ENCODE results near the gene C9orf72.

The C9orf72 gene

GRCh38 chr9:27535701-27536118, 37.6 kb downstream of the C9orf72 start:
- CTCF ChIA-PET = interaction anchor here (2.0 to 2.4 kb wide), 2 partner anchors 12 to 202 kb away, joined by 5 to 12 read pairs; no protein-coding TSS in a partner anchor
- POLR2A ChIA-PET = interaction anchor here (1.3 kb wide), 1 partner anchor 8 kb away, joined by 3 read pairs; no protein-coding TSS in a partner anchor
- H3K4me3 ChIP-seq (ENCODE audit: low read depth, low read length) = no peak overlapping the region
- TF ChIP-seq, protein P1, sequence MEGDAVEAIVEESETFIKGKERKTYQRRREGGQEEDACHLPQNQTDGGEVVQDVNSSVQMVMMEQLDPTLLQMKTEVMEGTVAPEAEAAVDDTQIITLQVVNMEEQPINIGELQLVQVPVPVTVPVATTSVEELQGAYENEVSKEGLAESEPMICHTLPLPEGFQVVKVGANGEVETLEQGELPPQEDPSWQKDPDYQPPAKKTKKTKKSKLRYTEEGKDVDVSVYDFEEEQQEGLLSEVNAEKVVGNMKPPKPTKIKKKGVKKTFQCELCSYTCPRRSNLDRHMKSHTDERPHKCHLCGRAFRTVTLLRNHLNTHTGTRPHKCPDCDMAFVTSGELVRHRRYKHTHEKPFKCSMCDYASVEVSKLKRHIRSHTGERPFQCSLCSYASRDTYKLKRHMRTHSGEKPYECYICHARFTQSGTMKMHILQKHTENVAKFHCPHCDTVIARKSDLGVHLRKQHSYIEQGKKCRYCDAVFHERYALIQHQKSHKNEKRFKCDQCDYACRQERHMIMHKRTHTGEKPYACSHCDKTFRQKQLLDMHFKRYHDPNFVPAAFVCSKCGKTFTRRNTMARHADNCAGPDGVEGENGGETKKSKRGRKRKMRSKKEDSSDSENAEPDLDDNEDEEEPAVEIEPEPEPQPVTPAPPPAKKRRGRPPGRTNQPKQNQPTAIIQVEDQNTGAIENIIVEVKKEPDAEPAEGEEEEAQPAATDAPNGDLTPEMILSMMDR (IDR thresholded peaks at IDR 0.05; ENCODE audit: insufficient read depth, low read length, missing control alignments) = no peak
- no peak for DNase-seq (ENCODE audit: low read depth, low spot score)

DNA sequence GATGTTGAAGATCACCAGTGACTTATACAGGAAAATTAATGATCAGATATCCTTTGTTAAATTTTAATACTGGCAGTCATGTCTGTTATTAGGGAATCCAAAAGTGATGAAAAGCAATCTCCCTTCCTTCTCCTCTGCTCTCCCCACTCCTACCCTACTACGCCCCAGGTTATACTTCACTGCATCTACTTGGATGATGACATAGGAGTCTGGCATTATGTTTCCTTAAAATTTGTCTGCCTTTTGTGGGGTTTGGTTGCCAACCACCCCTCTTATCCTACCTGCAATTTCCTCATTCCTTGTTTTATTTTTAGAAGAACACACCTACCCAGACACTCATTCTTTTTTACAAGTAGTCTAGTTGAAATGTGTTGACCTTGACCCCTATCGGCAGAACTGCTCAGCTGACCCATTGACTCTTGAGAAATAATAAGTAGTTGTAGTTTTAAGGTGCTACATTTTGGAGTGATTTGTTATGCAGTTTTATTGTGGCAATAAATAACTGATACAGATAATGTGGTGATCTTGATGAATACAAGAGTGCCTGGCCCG, 38.5 kb downstream of the C9orf72 start:
- POLR2A ChIA-PET = no interaction called here
- TF ChIP-seq, protein P1 (IDR thresholded peaks at IDR 0.05; ENCODE audit: insufficient read depth, low read length, missing control alignments) = no peak
- no peak overlapping the region for H3K4me3 ChIP-seq (ENCODE audit: low read depth, low read length)
- CTCF ChIA-PET = interaction anchor here (2.0 to 6.5 kb wide), 4 partner anchors 13 to 202 kb away, joined by 5 to 89 read pairs (median 34); no protein-coding TSS in a partner anchor
- no peak for DNase-seq (ENCODE audit: low read depth, low spot score)

- no peak overlapping the region for H3K4me3 ChIP-seq (ENCODE audit: low read depth, low read length)
- DNase-seq (ENCODE audit: low read depth, low spot score) = no peak
- POLR2A ChIA-PET = interaction anchor here (1.0 kb wide), 1 partner anchor 9 kb away, joined by 3 read pairs; no protein-coding TSS in a partner anchor
- TF ChIP-seq, protein P1 (IDR thresholded peaks at IDR 0.05; ENCODE audit: insufficient read depth, low read length, missing control alignments) = no peak
- CTCF ChIA-PET = interaction anchor here (5.8 to 6.5 kb wide), 2 partner anchors 13 to 201 kb away, joined by 55 to 89 read pairs; no protein-coding TSS in a partner anchor
These were observed 39.1 kb downstream of the C9orf72 start for GRCh38 chr9:27534131-27534530.

DNA sequence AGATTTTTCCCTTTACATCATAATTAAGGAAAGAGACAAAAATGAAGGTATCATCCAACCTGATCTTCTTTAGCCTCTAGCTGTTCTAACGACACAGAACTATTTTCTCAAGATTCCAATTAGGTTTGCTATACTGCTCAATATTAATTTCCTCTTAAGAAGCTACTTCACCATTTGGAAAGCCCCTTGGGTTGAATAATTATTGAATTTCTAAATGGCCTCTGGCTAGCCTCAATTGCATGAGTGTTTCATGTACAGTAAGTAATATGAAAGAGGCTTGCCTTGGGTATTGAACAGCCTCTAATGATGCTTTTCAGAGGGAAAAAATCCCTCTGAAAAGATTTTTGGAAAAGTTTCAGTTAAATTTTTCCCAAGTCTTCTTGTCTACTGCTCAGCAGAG, 40.0 kb downstream of the C9orf72 start:
- POLR2A ChIA-PET = interaction anchor here (1.0 kb wide), 1 partner anchor 8 kb away, joined by 3 read pairs; no protein-coding TSS in a partner anchor
- H3K4me3 ChIP-seq (ENCODE audit: low read depth, low read length) = no peak overlapping the region
- TF ChIP-seq, protein P1 (IDR thresholded peaks at IDR 0.05; ENCODE audit: insufficient read depth, low read length, missing control alignments) = no peak
- DNase-seq (ENCODE audit: low read depth, low spot score) = no peak
- CTCF ChIA-PET = interaction anchor here (0.9 to 6.5 kb wide), 4 partner anchors 8 to 201 kb away, joined by 3 to 89 read pairs (median 32); no protein-coding TSS in a partner anchor

- ChIA-PET POLR2A (no interaction called here), CTCF (interaction anchor here (0.6 to 6.5 kb wide), 4 partner anchors 10 to 286 kb away, joined by 4 to 89 read pairs (median 32); no protein-coding TSS in a partner anchor)
- DNase-seq (ENCODE audit: low read depth, low spot score) = no peak
These were observed 41.2 kb downstream of the C9orf72 start for GRCh38 chr9:27532046-27532445.

More at GRCh38 chr9:27532046-27532445, 41.2 kb downstream of the C9orf72 start:
- TF ChIP-seq, protein P1 (IDR thresholded peaks at IDR 0.05; ENCODE audit: insufficient read depth, low read length, missing control alignments) = no peak
- no peak overlapping the region for H3K4me3 ChIP-seq (ENCODE audit: low read depth, low read length)
